Raji (cell line): Measurements from ENCODE around the gene PXN.

Source experiments
- POLR2A ChIP-seq: IDR thresholded peaks from 2 replicates; pipeline ENCODE4 v1.6.1; 2011; ENCODE audit warnings: low read depth, low read length, control low read depth; ENCODE audit not compliant: insufficient read depth

Gene PXN

GRCh38 chr12:120249875-120250795 lies 15.4 kb downstream of the PXN start:
- no peak for TF ChIP-seq POLR2A

DNA sequence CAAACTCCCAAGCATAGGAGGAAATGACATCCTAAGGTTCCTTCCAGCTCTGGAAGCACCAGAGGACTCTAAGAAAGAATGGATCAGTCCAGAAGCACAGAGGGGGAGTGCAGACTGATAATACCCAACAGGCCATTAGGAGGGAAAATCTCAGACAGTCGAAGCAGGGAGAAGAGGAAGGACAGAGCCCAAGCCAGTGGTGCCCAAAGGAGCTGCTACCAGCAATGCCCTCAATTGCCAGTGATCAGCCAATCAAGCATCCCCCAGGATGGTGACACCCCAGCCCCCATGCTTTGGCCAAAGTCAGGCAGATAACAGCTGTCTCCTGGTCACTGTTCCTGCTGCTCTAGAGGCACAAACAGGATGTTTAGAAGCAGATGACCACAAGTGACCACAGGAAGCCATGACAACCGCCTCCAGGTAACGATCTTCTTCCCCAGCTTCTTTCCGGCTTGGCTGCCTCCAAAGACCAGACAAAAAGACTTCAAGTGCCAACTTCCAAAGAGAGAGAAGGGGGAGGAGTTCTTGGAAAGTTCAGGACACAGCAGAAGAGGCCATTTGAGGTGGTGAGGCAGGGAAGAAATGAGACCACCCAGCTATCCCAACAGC lies 16.2 kb downstream of the PXN start:
- no peak for TF ChIP-seq POLR2A

DNA sequence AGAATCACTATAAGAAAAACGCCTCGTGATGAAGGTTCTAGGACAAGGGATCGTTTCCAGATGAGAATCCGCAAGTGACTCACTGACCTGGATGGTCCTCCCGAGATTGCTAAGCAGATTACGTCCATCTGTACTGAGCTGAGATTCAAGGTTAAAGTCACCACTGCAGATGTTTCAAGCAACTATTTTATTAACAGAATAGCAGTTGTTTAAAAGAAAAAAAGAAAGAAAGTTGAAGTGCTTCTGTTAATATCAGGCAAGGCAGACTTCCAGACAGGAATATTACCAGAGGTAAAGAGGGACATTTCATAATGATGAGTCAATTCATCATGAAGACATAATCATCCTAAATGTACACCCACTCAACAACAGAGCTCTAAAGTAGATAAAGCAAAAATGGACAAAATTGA lies 17.9 kb downstream of the PXN start:
- TF ChIP-seq POLR2A, result no peak

DNA sequence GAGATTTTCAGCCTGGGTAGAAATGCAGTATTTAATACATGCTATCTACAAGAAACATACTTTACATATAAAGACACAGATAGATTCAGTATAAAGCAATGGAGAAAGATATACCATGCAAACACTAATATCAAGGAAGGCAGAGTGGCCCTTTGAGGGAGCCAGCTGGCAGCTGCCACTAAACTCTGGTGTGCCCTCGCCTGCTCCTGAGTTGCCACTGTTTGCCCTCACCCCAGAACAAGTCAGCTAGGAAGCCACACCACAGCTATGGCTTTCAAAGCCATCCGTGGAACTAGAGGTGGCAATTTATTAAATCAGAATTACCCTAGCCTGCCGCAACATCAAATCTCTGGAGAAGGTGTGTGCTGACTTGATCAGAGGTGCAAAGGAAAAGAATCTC lies 18.3 kb downstream of the PXN start:
- TF ChIP-seq POLR2A, result no peak

- TF ChIP-seq POLR2A, result no peak
These were observed 22.4 kb downstream of the PXN start for GRCh38 chr12:120242971-120243699.

DNA sequence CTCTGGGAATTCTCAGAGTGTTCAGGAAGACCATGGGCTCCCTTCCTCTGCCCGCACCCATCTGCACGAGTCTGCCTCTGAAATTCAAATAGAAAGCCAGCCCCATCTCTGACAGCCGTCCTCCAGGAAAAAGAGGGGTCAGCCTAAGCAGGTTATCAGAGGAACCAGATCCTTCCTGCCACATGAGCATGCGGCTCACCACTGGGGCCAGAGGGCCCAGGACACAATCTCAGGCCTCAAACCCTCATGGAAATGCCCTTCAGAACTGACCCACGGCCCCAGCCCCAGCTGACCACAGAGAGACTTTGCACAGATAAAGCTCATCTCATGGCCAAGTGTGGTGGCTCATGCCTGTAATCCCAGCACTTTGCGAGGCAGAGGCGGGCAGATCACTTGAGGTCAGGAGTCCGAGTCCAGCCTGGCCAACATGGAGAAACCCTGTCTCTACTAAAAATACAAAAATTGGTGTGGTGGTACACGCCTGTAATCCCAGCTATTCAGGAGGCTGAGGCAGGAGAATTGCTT lies 23.2 kb downstream of the PXN start:
- TF ChIP-seq POLR2A, result no peak

GRCh38 chr12:120241561-120242274 lies 23.8 kb downstream of the PXN start:
- TF ChIP-seq POLR2A, result no peak

- no peak for TF ChIP-seq POLR2A
These were observed 25.1 kb downstream of the PXN start for GRCh38 chr12:120240495-120240833.

DNA sequence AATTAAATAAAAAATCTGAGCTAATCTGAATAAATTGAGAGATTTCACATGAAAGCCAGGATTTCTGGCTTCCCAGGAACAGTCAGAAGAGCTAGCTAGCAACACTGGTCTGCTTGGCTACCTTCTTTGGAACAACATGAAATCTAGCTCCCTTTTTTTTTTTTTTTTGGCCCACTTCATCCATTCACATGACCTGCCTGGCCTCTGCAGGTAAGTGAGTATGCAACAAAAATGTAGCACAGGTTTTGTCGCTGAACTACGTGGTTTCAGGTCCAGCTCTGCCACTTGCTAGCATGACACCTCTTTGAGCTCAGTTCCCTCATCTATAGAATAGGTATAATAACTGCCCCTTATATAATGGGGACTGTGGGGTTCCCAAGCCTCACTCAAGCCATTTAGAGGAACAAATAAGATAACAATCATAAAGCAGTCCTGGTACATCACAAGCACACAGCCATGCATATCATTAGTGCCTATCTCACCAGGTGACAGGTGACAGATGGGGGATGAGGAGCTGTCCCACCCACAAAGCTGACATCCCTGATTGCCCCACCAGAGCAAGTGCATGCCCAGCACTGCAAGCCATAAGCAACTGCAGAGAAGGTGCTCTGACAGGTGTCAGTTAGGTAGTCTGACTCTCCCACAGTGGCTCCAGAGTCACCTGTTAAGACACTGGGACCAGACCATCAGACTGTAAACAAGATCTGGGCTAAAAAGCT lies 25.6 kb downstream of the PXN start:
- TF ChIP-seq POLR2A, result no peak

DNA sequence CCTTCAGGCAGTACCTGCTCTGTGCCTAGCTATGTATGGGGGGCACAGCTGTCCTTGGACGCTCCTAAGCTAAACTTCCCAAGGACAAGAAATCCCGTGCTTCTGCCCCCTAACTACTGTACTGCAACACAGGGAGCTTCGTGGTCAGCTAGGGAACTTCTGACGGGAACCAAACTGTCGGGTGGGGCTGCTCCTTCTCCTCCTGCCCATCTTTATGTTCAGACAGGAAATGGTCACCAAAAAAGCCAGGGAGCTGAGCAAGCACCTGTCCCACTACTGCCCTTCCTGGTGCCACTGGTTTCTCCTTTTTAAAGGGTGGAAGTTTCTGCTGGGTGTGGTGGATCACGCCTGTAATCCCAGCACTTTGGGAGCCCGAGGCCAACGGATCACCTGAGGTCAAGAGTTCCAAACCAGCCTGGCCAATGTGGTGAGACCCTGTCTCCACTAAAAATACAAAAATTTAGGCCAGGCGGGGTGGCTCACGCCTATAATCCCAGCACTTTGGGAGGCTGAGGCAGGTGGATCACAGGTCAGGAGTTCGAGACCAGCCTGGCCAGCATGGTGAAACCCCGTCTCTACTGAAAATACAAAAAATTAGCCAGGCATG lies 26.6 kb downstream of the PXN start:
- no peak for TF ChIP-seq POLR2A

DNA sequence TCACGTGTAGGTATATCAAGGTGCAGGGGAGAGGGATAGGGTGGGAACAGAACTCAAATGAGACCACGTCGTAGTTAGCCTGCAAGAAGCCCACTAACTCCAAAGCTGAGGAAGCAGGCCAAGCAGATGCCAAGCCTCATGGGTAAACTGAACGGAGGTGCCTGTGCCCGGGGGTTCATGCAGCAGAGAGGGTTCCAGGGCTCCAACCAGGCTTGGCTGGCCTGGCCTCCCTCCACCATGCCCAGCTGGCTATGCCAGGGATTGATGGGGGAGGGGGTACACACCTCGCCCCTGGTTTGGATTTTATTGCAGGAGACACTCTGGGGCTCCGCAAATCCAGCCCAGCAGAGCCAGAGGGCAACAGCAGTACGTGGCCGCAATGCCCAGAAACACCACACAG lies 27.3 kb downstream of the PXN start:
- no peak for TF ChIP-seq POLR2A

DNA sequence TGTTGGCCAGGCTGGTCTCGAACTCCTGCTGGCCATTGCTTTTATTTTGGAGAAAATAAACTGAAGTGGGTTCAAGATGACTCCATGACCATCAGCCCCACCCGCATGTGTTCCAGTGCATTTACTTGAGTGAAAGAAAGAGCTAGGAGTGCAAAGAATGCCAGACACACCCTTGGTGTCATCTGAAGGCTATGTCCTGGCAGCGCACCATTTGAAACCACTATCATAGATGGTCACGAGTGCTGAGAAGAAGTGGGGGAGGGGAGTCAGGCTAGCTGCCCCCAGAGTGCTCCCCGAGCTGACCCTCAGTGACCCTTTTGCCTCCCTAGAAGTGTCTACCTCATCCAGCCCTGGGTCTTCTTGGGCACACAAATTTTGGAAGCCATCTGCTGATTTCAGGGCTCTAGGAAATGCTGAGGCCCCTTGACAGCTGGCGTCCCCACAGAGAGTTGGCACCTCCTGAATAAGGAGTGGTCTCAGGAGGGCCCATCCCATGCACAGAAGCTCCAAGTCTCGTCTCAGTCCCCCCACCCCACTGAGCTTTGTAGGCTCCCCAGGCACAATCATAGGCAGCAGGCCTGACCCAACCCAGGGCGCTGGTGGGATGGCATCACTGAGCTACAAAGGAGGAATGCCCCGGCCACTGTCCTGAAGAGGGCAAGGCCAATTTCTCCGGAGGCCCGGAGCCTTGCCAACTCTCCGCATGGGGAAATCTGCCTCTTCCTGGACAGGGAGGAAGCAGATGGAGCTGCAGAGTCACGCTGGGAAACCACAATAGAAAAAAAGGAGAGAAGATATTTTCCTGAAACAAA lies 28.0 kb downstream of the PXN start:
- no peak for TF ChIP-seq POLR2A

- TF ChIP-seq POLR2A, result no peak
These were observed 29.9 kb downstream of the PXN start for GRCh38 chr12:120235369-120236323.
